ENCODE data around the gene TMEM250.

TMEM250 gene

DNA sequence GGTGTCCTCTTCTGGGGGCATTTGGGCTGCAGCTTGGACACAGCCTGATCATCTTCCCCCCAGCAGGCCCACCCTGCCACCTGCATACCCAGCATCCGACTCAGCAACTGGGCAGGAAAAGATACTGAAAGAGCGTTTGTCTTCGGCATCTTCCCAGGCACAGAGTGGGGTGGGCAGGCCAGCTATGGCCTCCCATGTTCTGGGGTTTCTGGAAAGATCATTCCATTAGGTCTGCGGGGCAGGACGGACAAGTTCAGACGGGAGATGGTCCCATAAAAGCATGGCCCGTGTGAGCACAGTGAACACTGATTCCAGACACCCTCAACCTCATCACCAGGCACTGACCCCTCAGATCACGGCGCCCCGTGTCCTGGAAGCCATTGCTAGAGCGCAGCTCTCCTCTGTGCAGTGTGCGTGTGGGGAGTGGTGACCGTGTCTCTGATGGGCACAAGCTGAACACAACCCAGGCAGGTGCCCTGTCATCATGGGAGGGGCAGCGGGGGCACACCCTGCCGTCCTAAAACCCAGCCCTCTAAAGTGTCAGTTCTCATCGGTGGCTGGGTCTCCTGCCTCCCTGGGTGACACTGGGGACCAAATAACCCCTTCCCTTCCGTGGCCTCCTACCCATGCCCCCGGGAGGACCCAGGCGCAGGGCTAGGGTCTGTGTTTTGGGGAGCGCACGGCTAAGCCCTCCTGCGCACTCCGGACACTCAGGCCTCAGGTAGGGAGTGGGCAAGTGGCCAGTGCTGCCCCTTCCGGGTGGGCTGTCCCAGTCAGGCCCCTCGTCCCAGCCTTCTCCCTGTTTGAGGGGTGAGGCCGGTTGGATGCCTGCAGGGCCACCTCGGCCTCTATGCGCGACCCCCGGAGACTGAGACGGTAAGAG, 13.2 kb upstream of the TMEM250 start:
- no peak for DNase-seq

DNA sequence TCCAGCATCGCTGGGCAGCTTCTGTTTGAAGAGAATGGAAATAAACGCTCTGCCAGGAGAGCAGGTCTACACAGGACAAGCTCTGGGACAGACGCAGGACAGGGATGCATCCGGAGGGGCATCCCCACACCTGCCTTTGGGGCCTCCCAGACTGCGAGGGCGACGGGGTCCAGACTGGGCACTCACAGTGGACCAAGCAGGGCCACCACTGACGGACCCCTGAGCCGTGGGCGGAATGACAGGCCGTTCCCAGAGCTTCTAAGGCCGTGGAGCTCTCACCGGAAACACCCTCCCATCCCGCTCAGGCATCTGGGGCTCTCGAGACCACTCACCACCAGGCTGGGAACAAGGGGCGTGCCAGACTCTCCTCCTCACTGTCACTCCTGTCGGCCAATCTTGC, 10.5 kb upstream of the TMEM250 start:
- DNase-seq, result no peak

DNA sequence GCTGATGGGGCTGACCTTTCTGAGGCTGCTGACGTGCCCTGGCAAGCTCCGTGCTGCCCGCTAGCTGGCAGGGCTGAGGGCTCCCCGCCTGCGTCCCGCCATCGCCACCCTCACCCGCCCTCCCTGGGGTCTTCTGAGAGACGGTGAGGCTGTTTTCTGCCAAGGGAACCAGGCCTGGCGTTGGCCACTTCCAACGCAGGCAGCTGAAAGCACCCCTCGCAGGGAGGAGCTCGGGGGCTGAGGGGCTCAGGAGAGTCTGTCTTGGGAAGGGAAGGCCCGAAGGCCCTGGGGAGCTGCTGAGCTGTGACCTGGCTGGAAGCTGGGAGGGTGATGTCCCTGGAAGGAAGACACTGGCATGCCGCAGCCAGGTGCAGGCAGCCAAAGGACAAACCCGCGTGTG, 9.8 kb upstream of the TMEM250 start:
- no peak for DNase-seq

DNA sequence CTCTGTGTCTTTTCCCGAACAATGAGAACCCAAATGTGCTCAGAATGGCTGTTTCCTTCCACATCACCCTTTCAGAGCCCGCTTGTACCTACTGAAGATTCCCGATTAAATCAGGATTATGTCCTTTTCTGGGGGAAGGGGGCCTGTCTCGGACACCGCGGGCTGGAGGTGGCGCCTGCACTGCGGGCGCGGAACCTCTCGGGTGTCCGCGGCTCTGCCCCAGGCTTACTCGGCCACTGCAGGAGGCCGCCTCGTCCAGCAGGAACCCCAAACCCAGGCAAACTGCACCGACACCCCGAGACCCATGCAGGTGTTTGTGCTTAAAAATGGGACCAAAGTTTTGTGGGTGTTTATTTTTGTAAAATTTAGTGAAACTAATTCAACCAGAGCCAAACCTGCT, 8.6 kb upstream of the TMEM250 start:
- DNase-seq, result no peak

DNA sequence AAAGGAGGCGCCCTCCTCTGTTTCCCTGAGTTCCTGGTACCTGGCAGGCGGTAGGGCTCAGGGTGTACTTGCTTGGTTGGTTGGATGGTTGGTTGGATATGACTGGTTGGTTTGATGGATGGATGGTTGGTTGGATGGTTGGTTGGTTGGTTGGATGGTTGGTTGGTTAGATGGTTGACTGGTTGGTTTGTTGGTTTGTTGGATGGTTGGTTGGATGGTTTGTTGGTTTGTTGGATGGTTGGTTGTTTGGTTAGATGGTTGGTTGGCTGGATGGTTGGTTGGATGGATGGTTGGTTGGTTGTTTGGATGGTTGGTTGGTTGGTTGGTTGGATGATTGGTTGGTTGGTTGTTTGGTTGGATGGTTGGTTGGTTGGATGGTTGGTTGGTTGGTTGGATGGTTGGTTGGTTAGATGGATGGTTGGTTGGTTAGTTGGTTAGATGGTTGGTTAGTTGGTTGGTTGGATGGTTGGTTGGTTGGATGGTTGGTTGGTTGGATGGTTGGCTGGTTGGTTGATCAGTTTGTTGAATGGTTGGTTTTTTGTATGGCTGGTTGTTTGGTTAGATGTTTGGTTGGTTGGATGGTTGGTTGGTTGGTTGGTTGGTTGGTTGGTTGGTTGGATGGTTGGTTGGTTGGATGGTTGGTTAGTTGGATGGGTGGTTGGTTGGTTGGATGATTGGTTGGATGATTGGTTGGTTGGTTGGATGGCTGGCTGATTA, 6.5 kb upstream of the TMEM250 start:
- DNase-seq, result no peak

DNA sequence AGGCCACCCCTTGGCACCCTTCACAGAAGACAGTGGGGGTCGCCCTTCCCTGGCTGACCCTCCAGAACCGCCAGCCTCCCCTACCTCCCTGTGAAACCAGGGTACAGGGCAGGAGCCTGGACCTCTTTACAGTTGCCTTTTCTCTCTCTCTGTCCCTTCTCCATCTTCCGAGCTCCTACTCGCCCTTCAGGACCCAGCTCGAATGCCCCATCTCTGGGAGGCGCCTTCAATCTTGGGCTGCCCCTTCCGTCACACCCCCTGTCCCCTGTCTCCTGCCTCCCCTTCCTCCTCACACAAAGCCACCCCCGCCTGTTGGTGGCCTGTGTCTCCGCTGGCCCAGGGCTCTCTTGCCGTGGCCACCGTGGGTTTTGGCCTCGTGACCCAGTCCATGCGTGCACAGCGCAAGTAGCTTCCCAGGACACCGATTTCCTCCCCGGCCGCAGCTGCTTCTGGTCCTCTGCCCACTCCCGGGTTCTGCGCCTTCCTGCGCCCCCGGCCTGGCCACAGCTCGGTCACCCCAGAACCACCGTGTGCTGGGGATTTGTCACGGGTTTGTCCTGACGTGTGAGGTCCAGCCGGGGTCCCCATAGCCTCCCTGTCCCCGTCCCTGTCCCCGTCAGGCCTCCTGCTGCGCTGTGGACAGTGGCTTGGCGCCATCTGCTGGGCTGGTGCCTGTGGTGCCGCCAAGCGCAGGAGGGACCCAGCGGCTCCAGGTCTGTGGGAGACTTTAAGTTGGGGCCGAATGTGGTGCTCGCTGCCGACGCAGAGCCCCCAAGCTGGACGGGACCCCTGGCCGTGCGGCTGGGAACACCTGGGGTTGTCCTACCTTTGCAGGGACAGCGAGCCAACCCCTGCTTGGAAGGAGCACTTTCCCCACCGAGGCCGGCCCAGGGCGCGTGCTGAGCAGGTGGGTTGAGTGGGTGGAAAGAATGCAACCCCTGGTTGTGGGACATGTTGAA, 4.0 kb upstream of the TMEM250 start:
- peak; percentile 84 for DNase-seq

DNA sequence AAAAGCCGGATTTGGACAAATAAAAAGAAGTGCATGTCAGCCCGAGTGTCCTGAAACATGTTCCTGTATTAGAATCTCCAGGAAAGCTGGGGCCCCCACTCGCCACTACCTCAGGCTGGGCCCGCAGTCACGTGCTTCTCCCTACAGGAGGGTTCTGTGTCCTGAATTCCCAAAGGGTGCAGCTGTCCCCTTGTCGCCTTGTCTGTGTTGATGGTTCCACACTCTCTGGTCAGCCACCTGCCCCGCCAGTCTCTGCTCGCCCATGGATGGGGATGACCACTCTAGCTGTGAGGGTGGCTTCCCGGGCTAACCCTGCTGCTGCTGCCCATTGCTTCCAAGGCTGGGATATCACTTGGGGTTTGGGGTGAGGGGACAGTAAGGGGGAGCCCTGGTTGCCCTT, 3.1 kb upstream of the TMEM250 start:
- DNase-seq, result no peak

DNA sequence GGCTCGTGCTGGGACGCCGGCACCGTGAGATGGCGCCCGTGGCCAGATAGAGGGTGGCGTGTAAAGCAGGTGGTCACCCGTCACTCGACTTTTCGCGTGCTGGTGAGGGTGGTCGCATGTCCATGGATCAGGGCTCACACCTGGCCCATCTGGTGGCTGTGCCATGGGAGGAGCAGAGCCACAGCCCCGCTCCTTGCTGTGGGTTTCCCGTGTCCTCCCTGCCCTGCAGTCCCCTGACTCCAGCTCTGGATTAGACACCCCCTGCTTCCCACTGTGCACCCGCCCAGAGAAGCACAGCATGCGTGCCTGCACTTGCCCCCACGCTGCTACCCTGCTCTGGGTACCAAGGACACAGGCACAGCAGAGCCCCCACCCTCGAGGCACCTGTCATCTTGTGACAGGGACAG, 1.8 kb upstream of the TMEM250 start:
- no peak for DNase-seq

DNA sequence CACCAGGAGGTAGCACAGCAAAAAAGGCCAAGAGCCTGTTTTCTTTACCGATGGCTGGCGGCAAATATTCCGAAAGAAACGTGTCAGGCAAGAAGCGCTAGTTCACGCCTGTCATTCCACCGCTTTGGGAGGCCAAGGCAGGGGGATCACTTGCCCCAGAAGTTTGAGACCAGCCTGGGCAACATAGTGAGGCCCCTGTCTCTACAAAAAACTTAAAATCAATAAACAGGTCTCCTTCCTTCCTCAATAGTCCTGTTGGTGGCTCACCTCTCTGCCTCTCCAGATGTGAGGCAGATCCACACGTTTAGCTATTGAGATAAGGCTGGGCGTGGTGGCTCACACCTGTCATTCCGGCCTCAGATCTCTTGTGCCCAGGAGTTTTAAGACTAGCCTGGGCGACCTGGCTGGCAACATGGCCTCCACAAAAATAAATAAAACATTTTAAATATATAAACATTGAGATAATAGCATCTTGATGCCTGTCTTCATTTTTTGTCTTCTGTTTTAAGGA, 1.3 kb upstream of the TMEM250 start:
- DNase-seq, result peak; percentile 48

DNA sequence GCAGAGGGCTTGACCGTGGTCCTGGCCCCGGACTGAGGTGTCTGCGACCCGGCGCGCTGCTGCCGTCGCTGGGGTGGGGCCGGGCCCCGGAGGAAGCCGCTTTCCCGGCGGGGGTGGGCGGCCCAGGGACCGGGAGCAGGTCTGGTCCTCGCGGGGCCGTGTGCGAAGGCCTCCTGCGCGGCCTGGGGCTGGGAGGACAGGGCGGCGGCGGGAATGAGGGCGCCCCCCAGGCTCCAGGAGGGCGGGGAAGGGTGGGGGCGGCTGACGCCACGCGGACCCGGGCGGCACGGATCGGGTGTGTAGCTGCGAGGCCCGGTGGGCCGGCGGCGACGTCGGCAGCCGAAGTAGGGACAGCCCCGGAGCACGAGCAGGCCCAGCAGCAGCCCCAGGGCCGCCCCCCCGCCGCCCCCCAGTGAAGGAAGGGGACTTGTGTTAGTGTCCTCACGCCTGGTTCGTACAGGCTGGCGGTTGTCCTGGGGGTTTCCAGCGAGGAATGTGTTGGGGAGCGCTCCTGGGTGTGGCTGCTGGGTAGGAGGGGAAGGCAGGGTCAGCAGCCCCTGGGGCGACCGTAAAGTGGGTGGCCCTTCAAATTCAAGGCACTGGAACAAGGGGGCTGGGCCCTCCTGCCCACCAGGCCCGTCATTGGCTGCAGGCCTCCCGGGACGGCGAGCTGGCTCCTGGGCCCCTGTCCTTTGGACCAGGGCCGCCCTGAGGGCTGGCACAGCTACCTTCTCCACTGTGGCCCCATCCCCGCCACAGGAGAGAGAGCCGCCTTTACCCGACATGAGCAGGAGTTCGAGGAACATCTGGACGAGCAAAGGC, 597 bp upstream of the TMEM250 start:
- DNase-seq, result peak; percentile 64

DNA sequence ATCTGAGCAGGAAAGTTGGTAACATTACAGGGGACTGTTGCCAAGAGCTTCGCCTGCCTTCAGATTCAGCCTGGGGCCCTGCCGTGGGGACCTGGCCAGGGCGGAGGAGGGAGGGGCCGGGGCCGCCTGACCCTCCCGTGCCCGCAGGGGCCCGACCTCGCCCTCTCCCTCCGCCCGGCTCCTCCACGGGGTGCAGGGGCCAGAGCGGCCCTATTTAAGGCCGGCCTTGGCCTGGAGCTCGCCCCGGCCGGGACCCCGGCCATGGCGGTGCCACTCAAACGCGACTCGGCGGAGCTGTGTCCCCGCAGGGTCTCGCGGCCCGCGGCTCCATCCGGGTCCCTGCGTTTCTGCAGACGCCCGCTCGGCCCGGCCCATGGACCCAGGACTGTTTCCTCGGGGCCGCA, 757 bp downstream of the TMEM250 start:
- peak; percentile 68 for DNase-seq

DNA sequence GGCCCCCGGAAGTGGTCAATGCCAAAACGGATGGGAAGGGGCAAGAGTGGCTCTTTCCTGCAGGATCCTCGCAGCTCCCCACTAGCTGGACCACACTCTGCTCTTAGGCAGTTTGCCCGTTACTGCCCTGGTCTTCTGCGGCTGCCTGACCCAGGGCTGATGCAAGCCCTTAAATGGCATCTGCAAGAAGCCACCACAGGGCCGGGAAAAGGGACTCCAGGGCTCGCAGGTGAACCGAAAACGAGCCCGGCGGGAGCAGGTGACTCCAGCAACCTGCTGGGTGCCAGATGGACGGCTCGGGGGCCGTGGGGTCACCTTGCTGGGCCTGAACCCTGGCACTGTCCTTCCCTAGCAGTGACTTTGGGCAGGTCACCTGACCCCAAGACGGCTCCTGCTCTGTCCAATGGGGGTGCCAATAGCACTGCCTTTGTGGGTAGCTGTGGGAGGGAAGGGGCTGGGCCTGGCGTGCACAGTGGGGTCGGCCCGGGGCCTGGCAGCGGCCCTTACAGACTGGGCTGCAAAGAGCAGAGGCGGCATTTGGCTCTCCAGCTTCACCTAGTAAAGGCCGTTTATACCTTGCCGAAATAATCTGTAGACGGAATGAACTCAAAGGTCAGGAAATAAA, 1.3 kb downstream of the TMEM250 start:
- DNase-seq, result peak; percentile 58

DNA sequence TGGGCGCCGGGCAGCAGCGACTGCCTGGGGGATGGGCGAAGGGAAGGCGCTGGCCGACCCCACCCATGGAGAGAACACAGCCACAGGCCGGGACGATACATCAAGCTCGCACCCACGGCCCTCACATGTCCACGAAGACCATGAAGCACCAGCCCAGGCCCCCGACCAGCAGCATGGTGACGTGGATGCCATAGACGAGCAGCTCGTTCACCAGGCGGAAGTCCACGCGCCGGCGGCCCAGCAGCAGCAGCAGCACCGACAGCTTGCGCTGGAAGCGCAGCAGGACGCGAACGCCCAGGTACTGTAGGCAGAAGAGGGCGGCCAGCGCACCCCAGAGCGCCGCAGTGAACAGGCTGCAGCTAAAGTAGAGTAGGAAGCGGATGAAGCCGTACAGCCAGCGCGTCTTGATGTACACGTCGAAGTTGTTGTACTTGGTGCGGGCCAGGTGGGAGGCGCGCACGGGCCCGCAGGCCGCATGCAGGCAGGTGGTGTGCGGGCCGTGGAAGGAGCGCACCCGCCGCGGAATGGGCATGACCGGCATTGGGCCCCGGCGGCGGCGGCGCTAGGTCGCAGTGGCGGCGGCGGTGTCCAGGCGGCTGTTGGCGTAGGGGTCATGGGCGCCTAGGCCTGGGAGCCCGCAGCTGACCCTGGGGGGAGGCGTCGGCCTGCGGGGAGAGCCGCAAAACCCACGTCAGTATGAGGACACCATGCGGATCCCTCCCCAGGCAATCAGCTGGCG, 2.1 kb downstream of the TMEM250 start:
- no peak for DNase-seq

DNA sequence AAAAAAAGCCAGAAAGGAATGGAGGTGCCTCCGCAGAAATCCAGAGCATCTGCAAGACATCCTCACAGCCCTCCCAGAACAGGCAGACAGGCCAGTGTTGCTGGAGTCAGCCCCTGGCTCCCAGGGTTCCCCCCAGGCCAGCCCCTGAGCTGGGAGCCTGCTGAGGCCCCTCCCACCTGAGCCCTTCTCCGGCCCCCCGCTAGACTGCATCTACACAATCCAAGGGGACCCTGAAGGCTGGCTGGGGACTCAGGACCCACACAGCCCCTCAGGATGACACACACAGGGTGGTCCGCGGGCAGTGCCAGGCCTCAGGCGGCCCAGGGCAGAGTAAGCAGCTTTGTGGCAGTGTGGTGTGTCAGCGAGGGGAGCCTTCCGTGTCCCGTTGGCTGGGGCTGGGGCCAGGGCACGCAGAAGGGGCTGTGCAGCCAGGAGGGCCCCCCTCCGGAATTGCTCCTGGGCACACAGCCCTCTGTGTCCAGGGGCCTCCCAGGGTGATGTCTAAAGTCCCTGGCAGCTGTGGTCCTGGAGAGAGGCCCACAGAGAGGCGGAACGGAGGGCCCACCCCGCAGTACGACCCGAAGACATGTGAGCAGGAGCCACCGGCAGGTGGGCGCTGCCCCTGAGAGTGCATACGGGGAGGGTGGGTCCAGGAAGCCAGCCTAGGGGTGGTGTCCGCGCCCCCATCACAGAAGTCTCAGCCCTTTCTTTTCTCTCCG, 2.9 kb downstream of the TMEM250 start:
- no peak for DNase-seq

DNA sequence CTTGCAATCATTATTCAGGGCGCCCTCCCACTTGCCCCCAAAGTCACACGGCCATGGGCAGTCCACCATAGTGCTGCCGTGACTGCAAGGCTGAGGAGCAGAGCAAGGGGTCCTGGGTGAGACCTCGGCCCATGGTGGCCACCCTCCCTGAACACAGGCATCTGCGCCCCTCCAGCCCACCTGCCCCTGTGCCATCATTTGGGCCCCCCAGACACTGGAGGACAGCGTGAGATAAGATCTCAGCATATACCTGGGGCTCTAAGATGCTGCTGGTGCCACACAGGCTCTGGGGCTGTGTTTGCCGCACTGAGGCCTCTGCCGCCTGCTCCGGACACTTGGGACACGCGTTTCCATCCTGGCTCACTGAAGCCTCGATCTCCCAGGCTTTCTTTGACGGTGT, 3.5 kb downstream of the TMEM250 start:
- DNase-seq, result no peak

DNA sequence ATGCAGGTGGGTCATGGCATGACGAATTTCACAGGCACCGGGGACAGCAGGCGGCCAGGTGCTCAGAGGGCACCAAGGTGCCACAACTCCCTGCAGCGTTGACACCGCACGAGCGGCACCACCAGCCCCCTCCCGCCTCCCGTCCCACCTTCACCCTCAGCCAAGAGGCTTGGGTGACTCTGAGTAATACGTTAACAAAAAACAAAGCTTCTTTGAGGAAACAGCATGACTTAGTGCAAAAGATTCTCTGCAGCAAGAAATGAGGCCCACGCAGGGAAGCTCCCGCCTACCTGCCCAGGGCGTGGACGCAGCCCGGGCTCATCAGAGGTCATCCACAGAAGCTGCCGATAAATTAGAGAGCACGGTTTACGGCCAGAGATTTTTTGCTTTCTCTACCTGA, 4.1 kb downstream of the TMEM250 start:
- DNase-seq, result no peak

DNA sequence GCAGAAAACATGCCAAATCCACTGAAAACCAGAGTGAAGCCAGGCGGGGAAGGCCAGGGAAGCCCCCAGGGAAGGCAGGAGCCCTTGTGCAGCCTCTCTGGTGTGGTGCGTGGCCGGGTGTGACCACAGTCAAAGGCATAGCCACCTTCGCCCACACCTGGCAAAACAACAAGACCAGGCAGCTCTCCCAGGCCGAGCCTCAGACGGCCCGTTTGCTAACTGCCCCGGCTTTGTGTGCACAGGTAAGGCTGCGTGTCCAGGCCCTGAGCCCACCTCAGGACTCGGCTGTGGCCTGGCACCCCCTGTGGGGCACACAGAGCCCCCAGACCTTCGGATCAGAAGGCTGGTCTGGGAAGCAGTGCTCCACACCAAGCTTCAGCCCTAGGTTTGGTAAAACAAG, 6.1 kb downstream of the TMEM250 start:
- DNase-seq, result no peak

DNA sequence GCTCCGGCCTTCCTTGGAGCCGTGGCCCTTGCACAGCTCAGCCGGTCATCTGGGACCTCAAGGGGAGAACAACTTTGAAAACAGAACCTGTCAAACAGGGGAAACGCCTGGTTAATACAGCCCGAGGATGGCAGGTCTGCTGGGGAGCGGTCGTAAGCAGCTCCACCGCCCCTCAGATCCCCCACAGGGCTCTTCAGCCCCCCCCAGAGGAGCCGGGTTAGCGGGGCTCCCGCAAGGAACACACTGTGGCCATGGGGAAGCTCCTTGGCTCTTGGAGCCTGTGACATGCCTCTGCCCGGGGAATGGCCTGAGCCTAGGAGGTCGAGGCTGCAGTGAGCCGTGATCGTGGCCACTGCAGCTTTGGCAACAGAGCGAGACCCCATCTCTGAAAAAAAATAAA, 6.8 kb downstream of the TMEM250 start:
- DNase-seq, result no peak

DNA sequence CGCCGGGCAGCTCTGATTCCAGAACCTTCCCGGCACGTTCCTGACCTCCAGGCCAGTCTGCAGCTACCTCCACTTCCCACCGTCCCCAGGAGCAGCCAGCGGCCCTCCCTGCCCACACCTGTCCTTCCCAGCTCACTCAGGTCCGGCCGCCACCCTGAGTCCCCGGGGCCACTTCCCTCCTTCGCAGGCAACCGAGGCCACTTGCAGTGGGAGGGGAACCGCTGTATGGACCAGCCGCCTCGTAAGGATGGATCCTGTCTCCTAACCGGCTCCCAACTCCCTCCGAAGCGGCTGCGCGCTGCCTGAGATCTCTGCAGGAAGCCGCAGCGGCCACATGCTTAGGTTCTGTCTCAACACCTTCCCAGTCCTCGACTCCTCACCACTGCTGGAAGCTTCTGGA, 7.5 kb downstream of the TMEM250 start:
- no peak for DNase-seq

All from DMS53 (cell line).